HuH-7 (cell line): ENCODE data around the gene OR51L1.

Experiments used
- DNase-seq: peaks from one replicate; pipeline ENCODE4 v3.0.0; 2011; ENCODE audit warnings: low spot score

OR51L1 gene

DNA sequence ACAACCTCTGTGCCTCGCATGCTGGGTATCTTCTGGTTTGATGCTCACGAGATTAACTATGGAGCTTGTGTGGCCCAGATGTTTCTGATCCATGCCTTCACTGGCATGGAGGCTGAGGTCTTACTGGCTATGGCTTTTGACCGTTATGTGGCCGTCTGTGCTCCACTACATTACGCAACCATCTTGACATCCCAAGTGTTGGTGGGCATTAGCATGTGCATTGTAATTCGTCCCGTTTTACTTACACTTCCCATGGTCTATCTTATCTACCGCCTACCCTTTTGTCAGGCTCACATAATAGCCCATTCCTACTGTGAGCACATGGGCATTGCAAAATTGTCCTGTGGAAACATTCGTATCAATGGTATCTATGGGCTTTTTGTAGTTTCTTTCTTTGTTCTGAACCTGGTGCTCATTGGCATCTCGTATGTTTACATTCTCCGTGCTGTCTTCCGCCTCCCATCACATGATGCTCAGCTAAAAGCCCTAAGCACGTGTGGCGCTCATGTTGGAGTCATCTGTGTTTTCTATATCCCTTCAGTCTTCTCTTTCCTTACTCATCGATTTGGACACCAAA is 52.2 kb downstream of the OR51L1 start:
- DNase-seq: no peak
